Activated naive CD8-positive, alpha-beta T cell treated with anti-CD3 and anti-CD28 coated beads, Interleukin-2, amount 50 U/mL, for 24 hours (primary cell): ENCODE data around the gene FA2H.
A peak's percentile ranks its signal among the peaks of the same experiment; 100 is the strongest.
"Not testable (repeated sequence)": the region's sequence is repeated elsewhere in the genome, so short reads cannot be mapped to it uniquely, and the experiment has no call there.

ENCODE experiments used
- ATAC-seq: fragments of 150-1000 bp; cut with Tn5 transposase; one replicate; pipeline ENCODE4 v1.10.0; 2021
- DNase-seq: peaks from one replicate; pipeline ENCODE4 v3.0.0; 2021
- H3K27ac Mint-ChIP-seq: one replicate; pipeline ENCODE4 v1.8.0; 2021; ENCODE audit warnings: mild to moderate bottlenecking, mixed read lengths
- H3K27me3 Mint-ChIP-seq: one replicate; pipeline ENCODE4 v1.8.0; 2021; ENCODE audit warnings: mixed read lengths
- H3K36me3 Mint-ChIP-seq: one replicate; pipeline ENCODE4 v1.8.0; 2021; ENCODE audit warnings: low read depth, mixed read lengths
- H3K4me1 Mint-ChIP-seq: one replicate; pipeline ENCODE4 v1.8.0; 2021; ENCODE audit warnings: mixed read lengths
- H3K4me3 Mint-ChIP-seq: one replicate; pipeline ENCODE4 v1.8.0; 2021; ENCODE audit warnings: mild to moderate bottlenecking, moderate library complexity, mixed read lengths
- H3K9me3 Mint-ChIP-seq: one replicate; pipeline ENCODE4 v1.8.0; 2021; ENCODE audit warnings: mixed read lengths

FA2H gene

DNA sequence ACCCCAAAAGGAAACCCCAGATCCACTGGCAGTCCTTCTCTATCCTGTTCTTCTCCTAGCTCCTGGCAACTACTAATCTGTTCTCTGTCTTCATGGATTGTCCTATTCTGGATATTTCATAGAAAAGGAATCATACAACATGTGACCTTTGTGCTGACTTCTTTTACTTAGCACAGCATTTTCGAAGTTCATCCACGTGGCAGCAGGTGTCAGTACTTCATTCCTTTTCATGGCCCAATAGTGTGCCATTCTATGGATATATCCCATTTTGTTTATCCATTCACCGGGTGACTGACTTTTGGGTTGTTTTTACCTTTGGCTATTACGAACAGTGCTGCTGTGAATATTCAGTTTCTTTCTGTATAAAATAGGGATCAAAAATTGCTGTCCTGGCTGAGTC is 10.4 kb upstream of the FA2H start:
- no peaks in the 10 kb centered on the region for H3K36me3 Mint-ChIP-seq
- H3K9me3 Mint-ChIP-seq, result no peaks in the 10 kb centered on the region
- no peak for ATAC-seq
- no peak for DNase-seq
- H3K27ac Mint-ChIP-seq, result no peak overlapping the region
- H3K4me1 Mint-ChIP-seq, result no peaks in the 10 kb centered on the region
- H3K27me3 Mint-ChIP-seq, result peaks cover 4% of the 10 kb centered on the region
- no peak overlapping the region for H3K4me3 Mint-ChIP-seq

DNA sequence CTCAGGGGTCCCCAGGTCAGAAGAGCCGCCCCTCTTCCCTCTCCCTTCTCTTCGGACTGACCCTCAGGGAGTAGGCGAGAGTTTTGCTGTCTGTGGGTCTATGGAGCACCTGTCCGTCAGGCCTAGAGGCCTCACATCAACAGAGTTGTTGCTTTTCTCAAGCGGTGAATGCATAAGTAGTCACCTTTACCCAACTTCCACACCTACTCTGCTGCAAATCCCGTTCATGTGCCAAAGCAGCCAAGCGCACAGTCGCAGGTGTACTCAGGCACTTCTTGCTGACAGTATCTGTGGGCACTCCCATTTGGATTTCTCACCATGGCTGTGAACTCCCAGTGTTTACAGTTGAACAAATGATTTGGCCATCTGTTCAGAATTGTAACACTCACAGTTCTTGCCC is 4.0 kb upstream of the FA2H start:
- ATAC-seq (no peak), DNase-seq (no peak)
- peaks cover 21% of the 10 kb centered on the region for H3K27me3 Mint-ChIP-seq
- no peak overlapping the region for H3K27ac Mint-ChIP-seq
- H3K36me3 Mint-ChIP-seq, result no peaks in the 10 kb centered on the region
- H3K9me3 Mint-ChIP-seq, result no peaks in the 10 kb centered on the region
- peaks cover 8% of the 10 kb centered on the region for H3K4me1 Mint-ChIP-seq
- H3K4me3 Mint-ChIP-seq, result no peak overlapping the region

DNA sequence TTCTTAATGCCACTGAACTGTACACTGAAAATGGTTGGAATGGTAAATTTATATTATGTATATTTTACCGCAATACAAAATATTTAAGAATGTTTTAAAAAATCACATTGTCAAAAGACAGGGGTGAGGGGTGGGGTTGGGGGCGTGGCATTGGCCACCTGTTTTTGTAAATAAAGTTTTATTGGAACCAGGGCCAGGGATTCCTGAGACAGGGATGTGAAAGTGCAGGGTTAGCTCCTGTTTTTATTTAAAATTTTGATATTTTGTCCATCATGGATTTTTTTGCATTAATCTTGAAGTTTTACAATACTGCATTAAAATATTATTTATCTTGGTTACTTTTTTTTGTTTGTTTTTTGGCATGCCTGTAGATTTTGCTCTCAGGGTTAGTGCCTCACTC is 2.3 kb upstream of the FA2H start:
- H3K27ac Mint-ChIP-seq, result no peak overlapping the region
- H3K27me3 Mint-ChIP-seq, result peaks cover 36% of the 10 kb centered on the region
- ATAC-seq (no peak), DNase-seq (no peak)
- H3K4me1 Mint-ChIP-seq, result peaks cover 8% of the 10 kb centered on the region
- no peaks in the 10 kb centered on the region for H3K9me3 Mint-ChIP-seq
- H3K4me3 Mint-ChIP-seq, result no peak overlapping the region
- H3K36me3 Mint-ChIP-seq, result no peaks in the 10 kb centered on the region

DNA sequence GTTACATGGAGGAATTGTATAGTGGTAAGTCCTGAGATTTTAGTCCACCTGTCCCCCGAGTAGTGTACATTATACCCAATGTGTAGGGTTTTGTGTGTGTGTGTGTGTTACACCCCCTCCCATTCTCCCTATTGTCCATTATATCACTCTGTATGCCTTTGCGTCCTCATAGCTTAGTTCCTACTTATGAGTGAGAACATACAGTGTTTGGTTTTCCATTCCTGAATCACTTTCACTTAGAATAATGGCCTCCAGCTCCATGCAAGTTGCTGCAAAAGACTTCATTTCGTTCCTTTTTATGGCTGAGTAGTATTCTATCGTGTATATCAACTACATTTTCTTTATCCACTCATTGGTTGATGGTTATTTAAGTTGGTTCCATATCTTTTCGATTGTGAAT is 635 bp upstream of the FA2H start:
- H3K27ac Mint-ChIP-seq, result no peak overlapping the region
- peaks cover 40% of the 10 kb centered on the region for H3K27me3 Mint-ChIP-seq
- DNase-seq (no peak), ATAC-seq (no peak)
- H3K4me3 Mint-ChIP-seq, result peak overlapping the region; percentile 32
- H3K9me3 Mint-ChIP-seq, result no peaks in the 10 kb centered on the region
- no peaks in the 10 kb centered on the region for H3K36me3 Mint-ChIP-seq
- peaks cover 8% of the 10 kb centered on the region for H3K4me1 Mint-ChIP-seq

DNA sequence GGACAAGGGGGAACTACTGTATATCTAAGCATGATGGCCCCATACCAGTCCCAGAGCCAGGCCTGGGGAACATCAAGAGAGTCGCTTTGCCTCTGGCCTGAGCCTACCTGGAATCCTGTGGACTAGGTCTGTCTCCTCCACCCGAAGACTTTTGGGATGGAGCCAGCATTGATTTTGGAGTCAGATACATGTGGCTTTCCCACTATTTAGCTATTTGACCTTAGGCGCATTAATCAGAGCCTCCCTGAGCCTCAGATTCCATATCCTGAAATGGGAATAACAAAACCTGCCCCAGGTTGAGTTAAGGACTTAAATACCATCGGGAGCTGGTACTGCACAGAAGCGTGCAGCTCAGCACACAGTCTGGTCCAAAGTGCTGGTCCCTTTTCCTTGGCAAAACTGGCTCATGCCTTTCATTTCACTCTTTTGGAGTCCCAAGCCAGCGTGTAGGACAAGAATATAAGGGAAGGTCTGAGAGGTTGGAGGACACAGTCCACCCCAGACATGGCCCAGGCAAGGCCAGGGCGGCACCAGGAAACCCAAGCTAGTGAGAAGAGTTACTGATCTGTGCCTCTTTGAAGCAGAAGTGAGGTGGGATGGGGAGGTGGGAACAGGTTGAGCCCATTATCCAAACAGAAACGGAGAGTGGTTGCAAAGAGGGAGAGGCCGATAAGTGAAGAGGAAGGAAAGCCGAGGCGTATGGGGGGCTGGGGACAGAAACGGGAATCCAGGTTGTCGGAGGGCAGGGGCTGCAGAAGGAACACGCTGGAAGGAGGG is 986 bp downstream of the FA2H start:
- H3K9me3 Mint-ChIP-seq, result no peaks in the 10 kb centered on the region
- no peak for ATAC-seq
- H3K36me3 Mint-ChIP-seq, result no peaks in the 10 kb centered on the region
- no peak overlapping the region for H3K27ac Mint-ChIP-seq
- no peak for DNase-seq
- H3K4me1 Mint-ChIP-seq, result peaks cover 8% of the 10 kb centered on the region
- peaks cover 40% of the 10 kb centered on the region for H3K27me3 Mint-ChIP-seq
- H3K4me3 Mint-ChIP-seq, result peak overlapping the region; percentile 62

DNA sequence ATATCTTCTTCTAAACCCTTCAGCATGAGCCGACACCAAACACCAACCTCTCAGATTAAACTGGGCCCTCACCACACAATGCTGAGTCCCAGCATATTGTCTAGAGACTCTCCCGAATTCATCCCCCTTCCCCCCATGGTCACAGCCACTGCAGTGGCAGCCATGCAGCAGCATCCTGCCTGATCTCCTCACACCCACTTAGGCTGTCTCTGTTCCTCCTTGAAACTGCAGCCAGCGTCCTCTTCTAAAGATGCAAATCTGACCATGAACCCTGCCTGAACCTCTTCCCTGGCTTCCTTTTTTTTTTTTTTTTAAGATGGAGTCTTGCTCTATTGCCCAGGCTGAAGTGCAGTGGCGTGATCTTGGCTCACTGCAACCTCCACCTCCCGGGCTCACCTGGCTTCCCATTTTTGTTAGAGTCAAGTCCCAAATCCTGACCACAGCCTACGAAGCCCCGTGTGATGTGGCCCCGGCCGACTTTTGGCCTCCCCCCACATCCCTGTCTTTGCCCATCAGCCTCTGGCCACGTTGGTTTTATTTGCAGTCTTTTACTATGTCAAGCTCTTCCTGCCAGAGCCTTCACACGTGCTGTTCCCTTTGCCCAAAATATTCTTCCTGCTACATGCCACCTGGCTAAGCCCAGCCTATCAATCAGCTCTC is 2.8 kb downstream of the FA2H start:
- H3K4me3 Mint-ChIP-seq, result no peak overlapping the region
- no peak overlapping the region for H3K27ac Mint-ChIP-seq
- H3K4me1 Mint-ChIP-seq, result peaks cover 8% of the 10 kb centered on the region
- H3K9me3 Mint-ChIP-seq, result no peaks in the 10 kb centered on the region
- no peak for ATAC-seq
- peaks cover 40% of the 10 kb centered on the region for H3K27me3 Mint-ChIP-seq
- no peaks in the 10 kb centered on the region for H3K36me3 Mint-ChIP-seq
- no peak for DNase-seq

DNA sequence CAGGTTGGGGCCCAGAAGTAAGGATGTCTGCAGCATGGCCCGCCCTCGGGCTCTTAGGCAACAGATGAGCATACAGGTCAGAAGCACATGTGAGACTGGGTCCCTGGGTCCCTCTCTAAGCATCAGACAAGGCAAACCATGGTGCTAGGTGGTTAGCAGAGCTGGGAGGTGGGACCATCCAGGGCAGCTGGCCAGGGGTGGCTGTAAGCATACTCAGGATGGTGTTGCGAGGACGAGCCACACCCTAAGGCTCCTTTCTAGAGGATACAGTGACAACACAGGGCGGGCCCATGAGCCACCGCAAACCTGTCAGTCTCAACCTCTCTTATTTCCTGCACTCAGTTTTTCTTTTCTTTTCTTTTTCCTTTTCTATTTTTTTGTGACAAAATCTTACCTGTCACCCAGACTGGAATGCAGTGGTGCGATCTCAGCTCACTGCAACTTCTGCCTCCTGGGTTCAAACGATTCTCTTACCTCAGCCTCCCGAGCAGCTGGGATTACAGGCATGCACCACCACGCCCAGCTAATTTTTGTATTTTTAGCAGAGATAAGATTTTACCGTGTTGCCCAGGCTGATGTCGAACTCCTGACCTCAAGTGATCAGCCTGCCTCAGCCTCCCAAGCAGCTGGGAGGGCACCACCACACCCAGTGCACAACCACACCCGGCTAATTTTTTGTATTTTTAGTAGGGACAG is 3.6 kb downstream of the FA2H start:
- no peak for ATAC-seq
- Mint-ChIP-seq H3K27ac (no peak overlapping the region), H3K27me3 (peaks cover 39% of the 10 kb centered on the region), H3K36me3 (no peaks in the 10 kb centered on the region), H3K4me1 (peaks cover 8% of the 10 kb centered on the region), H3K9me3 (no peaks in the 10 kb centered on the region), H3K4me3 (no peak overlapping the region)
- no peak for DNase-seq

DNA sequence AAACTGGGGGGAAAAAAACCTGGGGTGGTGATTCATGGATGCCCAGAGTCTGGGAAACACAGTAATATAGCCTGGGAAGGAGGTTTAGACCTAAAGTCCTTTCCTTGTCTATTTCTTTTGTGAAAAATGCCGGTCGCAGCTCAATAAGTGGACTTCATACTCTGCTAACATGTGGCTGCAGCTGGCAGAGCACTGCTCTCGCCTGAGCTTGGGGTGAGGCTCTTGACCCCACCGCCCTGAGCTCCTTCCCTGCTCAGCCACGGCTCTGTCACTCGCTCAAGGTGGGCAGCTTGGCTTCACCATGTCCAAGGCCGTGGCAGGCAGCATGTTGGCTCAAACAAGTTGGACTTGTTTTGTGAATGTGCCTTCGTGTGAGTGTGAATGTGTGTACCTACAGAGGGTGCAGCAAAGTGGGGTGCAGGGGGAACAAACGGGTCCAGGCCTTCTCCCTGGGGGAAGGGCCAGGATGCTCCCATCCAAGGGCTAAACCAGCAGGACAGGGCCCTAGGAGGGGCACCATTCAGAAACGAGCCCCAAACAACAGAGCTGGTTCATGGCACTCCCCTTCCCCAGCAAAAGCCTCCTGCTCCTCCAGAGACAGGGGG is 4.9 kb downstream of the FA2H start:
- H3K9me3 Mint-ChIP-seq, result no peaks in the 10 kb centered on the region
- no peak overlapping the region for H3K4me3 Mint-ChIP-seq
- ATAC-seq (no peak), DNase-seq (no peak)
- no peak overlapping the region for H3K27ac Mint-ChIP-seq
- peaks cover 32% of the 10 kb centered on the region for H3K27me3 Mint-ChIP-seq
- no peaks in the 10 kb centered on the region for H3K36me3 Mint-ChIP-seq
- peaks cover 5% of the 10 kb centered on the region for H3K4me1 Mint-ChIP-seq

DNA sequence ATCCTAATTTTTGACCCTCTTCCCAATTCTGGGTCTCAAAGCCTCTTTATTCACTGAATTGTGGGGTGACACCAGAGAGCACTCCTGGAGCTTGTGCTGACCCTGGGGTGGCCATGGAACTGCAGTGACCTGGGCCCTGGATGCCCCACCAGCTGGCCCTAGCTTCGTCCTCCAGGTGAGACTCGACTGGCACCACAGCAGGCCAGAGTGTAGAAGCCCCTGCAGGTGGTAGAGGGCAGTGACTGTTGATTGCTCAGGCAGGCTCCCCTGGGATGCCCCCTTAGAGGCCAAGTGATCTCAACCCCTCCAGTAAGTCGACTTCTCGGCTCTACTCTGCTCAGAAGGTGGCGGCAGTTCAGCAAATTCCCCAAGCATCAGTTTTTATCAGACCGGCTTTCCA is 6.4 kb downstream of the FA2H start:
- H3K27ac Mint-ChIP-seq, result no peak overlapping the region
- H3K4me1 Mint-ChIP-seq, result no peaks in the 10 kb centered on the region
- H3K4me3 Mint-ChIP-seq, result no peak overlapping the region
- DNase-seq (no peak), ATAC-seq (no peak)
- no peaks in the 10 kb centered on the region for H3K9me3 Mint-ChIP-seq
- no peaks in the 10 kb centered on the region for H3K36me3 Mint-ChIP-seq
- H3K27me3 Mint-ChIP-seq, result peaks cover 25% of the 10 kb centered on the region

DNA sequence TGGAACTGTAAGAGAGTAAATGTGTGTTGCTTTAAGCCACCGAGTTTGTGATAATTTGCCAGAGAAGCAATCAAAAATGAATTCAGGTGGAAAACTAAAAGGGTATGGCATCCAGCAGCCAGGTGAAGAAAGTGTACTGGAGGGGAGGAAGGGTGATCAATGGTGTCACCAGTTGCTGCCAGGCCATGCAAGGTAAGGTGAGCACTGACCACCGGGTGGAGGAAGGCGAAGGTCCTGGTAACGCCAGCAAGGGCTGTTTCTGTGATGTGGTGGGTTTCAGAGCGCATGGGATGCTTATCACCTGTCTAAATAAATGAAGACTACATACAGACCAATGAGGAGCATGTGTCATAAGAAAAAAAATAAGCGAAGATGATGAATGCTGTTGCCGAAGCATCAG is 6.9 kb downstream of the FA2H start:
- peaks cover 20% of the 10 kb centered on the region for H3K27me3 Mint-ChIP-seq
- ATAC-seq (no peak), DNase-seq (no peak)
- no peaks in the 10 kb centered on the region for H3K4me1 Mint-ChIP-seq
- H3K36me3 Mint-ChIP-seq, result no peaks in the 10 kb centered on the region
- H3K4me3 Mint-ChIP-seq, result no peak overlapping the region
- H3K27ac Mint-ChIP-seq, result no peak overlapping the region
- H3K9me3 Mint-ChIP-seq, result no peaks in the 10 kb centered on the region

DNA sequence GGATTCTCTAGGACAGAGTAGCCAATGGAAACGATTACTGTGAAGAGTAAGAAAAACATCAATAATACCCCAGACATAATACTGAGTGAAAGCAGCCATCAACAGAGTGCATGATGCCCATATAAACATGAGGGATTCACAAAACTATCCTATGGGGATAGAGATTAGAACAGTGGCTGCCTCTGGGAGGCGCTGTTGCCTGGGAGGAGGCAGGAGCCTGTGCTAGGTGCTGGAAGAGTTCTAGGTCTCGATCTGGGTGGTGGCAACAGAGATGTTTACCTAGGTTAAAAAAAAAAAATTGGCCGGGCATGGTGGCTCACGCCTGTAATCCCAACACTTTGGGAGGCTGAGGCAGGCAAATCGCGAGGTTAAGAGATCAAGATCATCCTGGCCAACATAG is 7.9 kb downstream of the FA2H start:
- Mint-ChIP-seq H3K4me1 (no peaks in the 10 kb centered on the region), H3K36me3 (no peaks in the 10 kb centered on the region), H3K27ac (no peak overlapping the region), H3K9me3 (no peaks in the 10 kb centered on the region), H3K4me3 (no peak overlapping the region), H3K27me3 (peaks cover 13% of the 10 kb centered on the region)
- DNase-seq, result no peak
- ATAC-seq, result no peak

DNA sequence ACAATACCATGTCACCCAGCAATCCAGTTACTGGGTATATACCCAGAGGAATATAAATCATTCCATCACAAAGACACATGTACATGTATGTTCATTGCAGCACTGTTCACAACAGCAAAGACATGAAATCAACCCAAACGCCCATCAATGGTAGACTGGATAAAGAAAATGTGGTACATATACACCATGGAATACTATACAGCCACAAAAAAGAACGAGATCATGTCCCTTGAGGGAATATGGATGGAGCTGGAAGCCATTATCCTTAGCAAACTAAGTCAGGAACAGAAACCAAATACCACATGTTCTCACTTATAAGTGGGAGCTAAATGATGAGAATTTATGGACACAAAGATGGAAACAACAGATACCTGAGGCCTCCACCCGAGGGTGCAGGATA is 10.4 kb downstream of the FA2H start:
- not testable (repeated sequence) for H3K27ac Mint-ChIP-seq, H3K9me3 Mint-ChIP-seq, H3K36me3 Mint-ChIP-seq, H3K4me1 Mint-ChIP-seq, ATAC-seq, H3K4me3 Mint-ChIP-seq, DNase-seq
- peaks cover 12% of the 10 kb centered on the region for H3K27me3 Mint-ChIP-seq

DNA sequence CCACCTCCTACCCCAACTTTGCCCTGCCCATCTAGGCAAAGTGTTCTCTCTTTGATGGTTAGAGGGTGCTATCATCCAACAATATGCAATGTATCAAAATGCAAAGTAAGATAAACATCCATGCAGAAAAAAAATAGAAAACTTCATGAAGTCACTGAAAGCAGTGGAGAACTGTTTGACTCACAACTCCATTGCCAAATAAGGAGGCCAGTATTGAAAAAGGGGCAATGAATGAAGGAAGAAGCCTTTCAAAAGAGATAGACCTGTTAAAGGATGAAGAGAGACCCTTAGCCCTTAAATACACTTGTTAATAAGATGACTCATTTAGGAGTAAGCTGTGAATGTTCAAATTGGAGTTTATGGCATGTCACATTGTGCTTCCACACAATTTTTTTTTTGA is 13.0 kb downstream of the FA2H start:
- no peaks in the 10 kb centered on the region for H3K9me3 Mint-ChIP-seq
- no peak for ATAC-seq
- H3K27ac Mint-ChIP-seq, result no peak overlapping the region
- H3K27me3 Mint-ChIP-seq, result peaks cover 12% of the 10 kb centered on the region
- H3K36me3 Mint-ChIP-seq, result no peaks in the 10 kb centered on the region
- H3K4me1 Mint-ChIP-seq, result no peaks in the 10 kb centered on the region
- no peak overlapping the region for H3K4me3 Mint-ChIP-seq
- no peak for DNase-seq

DNA sequence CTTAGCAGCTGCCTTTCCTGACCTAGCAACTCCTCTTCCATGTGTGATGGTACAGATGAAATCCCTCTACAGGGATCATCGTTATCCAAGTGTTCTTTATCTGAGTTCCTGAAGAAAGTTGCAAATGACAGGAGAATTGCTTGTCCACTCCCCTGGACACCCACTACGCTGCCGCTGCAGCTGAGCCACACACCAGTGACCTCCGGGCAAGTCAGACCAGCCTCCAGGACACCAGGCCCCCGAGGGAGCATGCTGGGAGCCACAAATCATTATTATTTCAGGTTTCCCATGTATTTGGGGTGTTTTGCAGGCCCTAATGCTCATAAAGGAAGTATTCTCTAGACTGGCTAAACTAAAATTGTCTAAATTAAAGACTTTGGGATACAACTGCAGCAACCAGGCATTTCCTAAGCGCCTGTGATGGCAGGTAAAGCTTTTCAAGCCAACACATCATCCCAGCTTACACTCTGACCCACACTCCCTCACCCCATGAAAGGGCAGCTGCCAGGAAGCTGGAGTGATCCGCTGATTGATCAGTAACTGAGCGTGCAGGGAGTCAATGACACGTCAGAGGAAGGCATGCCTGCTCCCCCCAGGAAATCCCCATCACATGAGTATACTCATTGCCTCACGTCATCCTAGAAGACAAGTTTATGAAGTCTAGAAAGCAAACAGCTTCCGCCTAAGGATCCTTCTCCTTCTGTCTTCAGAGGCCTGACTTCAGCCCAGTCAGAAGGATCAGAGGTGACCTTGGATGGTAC is 14.4 kb downstream of the FA2H start:
- no peak for ATAC-seq
- no peaks in the 10 kb centered on the region for H3K9me3 Mint-ChIP-seq
- no peaks in the 10 kb centered on the region for H3K4me1 Mint-ChIP-seq
- DNase-seq, result no peak
- no peak overlapping the region for H3K27ac Mint-ChIP-seq
- no peaks in the 10 kb centered on the region for H3K36me3 Mint-ChIP-seq
- peaks cover 6% of the 10 kb centered on the region for H3K27me3 Mint-ChIP-seq
- H3K4me3 Mint-ChIP-seq, result no peak overlapping the region
